SK-N-MC (cell line): ENCODE measurements around the gene MED17.

ENCODE experiments used
- DNase-seq: peaks from one replicate; pipeline ENCODE4 v3.0.0-alpha.2; 2011; ENCODE audit warnings: low read depth, low spot score
- H3K27ac ChIP-seq: fragments of 200-600 bp; sonication (generic); 2 replicates; pipeline ENCODE4 v1.5.1; 2016; ENCODE audit warnings: mixed run types
- H3K36me3 ChIP-seq: fragments of 200-600 bp; sonication (generic); 2 replicates; pipeline ENCODE4 v1.6.1; 2017; ENCODE audit warnings: antibody characterized with exemption, low read length, mixed read lengths; ENCODE audit not compliant: insufficient read depth
- H3K4me3 ChIP-seq: fragments of 200-600 bp; sonication (generic); 2 replicates; pipeline ENCODE4 v1.5.1; 2016
- H3K9ac ChIP-seq: fragments of 200-600 bp; sonication (generic); 2 replicates; pipeline ENCODE4 v1.8.0; 2017; ENCODE audit warnings: mixed run types, mixed read lengths; ENCODE audit not compliant: insufficient read length
- H3K9me3 ChIP-seq: fragments of 200-600 bp; sonication (generic); 2 replicates; pipeline ENCODE4 v1.6.1; 2017; ENCODE audit warnings: low read depth, mild to moderate bottlenecking, antibody characterized with exemption, low read length, moderate library complexity, mixed read lengths
- EZH2 ChIP-seq: fragments of 200-600 bp; sonication (generic); IDR thresholded peaks from one replicate; pipeline ENCODE4 v1.6.1; 2017; ENCODE audit warnings: antibody characterized with exemption
- FOXP2 ChIP-seq: optimal IDR thresholded peaks from 2 replicates; pipeline ENCODE3; 2011; ENCODE audit warnings: mild to moderate bottlenecking, moderate library complexity; ENCODE audit not compliant: insufficient read depth; ENCODE audit errors: extremely low read length, control extremely low read depth
- POLR2AphosphoS5 ChIP-seq: IDR thresholded peaks from 2 replicates; pipeline ENCODE4 v1.6.1; 2012; ENCODE audit warnings: mild to moderate bottlenecking, low read depth, low read length, borderline replicate concordance

The MED17 gene

GRCh38 chr11:93846411-93846810, 62.3 kb downstream of the MED17 start:
- H3K4me3 ChIP-seq, result no peak overlapping the region
- no peak for DNase-seq
- no peak for TF ChIP-seq POLR2AphosphoS5
- TF ChIP-seq FOXP2, result no peak
- TF ChIP-seq EZH2, result no peak
- H3K36me3 ChIP-seq, result no peaks in the 10 kb centered on the region
- H3K9me3 ChIP-seq, result no peaks in the 10 kb centered on the region
- H3K27ac ChIP-seq, result no peak overlapping the region
- H3K9ac ChIP-seq, result no peak overlapping the region

GRCh38 chr11:93849201-93849600, 65.1 kb downstream of the MED17 start:
- no peak overlapping the region for H3K9ac ChIP-seq
- no peak for DNase-seq
- H3K36me3 ChIP-seq, result no peaks in the 10 kb centered on the region
- H3K9me3 ChIP-seq, result no peaks in the 10 kb centered on the region
- H3K4me3 ChIP-seq, result no peak overlapping the region
- H3K27ac ChIP-seq, result no peak overlapping the region
- no peak for TF ChIP-seq POLR2AphosphoS5
- no peak for TF ChIP-seq FOXP2
- TF ChIP-seq EZH2, result no peak

GRCh38 chr11:93849751-93850593, 65.9 kb downstream of the MED17 start:
- no peak overlapping the region for H3K9ac ChIP-seq
- H3K36me3 ChIP-seq, result no peaks in the 10 kb centered on the region
- TF ChIP-seq EZH2 (no peak), FOXP2 (no peak), POLR2AphosphoS5 (no peak)
- no peak overlapping the region for H3K4me3 ChIP-seq
- no peak overlapping the region for H3K27ac ChIP-seq
- no peaks in the 10 kb centered on the region for H3K9me3 ChIP-seq
- no peak for DNase-seq

- no peak for DNase-seq
- no peaks in the 10 kb centered on the region for H3K9me3 ChIP-seq
- no peaks in the 10 kb centered on the region for H3K36me3 ChIP-seq
- no peak within 1 kb of the TSS for H3K4me3 ChIP-seq
- TF ChIP-seq FOXP2 (no peak), POLR2AphosphoS5 (no peak), EZH2 (no peak)
- H3K9ac ChIP-seq, result no peak within 1 kb of the TSS
- H3K27ac ChIP-seq, result no peak within 1 kb of the TSS
Observed at GRCh38 chr11:93850594-93851018, 66.5 kb downstream of the MED17 start, which contains the start of gene VSTM5. Gene VSTM5, minus strand, starts transcription at chr11:93850618. Its CDS starts 116 bp downstream, at chr11:93850502.

- TF ChIP-seq POLR2AphosphoS5, result no peak
- TF ChIP-seq EZH2, result no peak
- no peak for TF ChIP-seq FOXP2
- Histone ChIP-seq H3K36me3 (no peaks in the 10 kb centered on the region), H3K9ac (no peak overlapping the region), H3K27ac (no peak overlapping the region), H3K9me3 (no peaks in the 10 kb centered on the region), H3K4me3 (no peak overlapping the region)
- DNase-seq, result no peak
Observed at GRCh38 chr11:93852242-93852641, 68.2 kb downstream of the MED17 start.

GRCh38 chr11:93857413-93858120, 73.5 kb downstream of the MED17 start:
- DNase-seq, result no peak
- Histone ChIP-seq H3K9ac (no peak overlapping the region), H3K27ac (no peak overlapping the region), H3K4me3 (no peak overlapping the region), H3K36me3 (no peaks in the 10 kb centered on the region), H3K9me3 (no peaks in the 10 kb centered on the region)
- TF ChIP-seq EZH2, result no peak
- no peak for TF ChIP-seq FOXP2
- TF ChIP-seq POLR2AphosphoS5, result no peak

GRCh38 chr11:93858121-93858775, 74.2 kb downstream of the MED17 start:
- H3K9ac ChIP-seq, result no peak overlapping the region
- no peaks in the 10 kb centered on the region for H3K36me3 ChIP-seq
- no peak overlapping the region for H3K27ac ChIP-seq
- no peaks in the 10 kb centered on the region for H3K9me3 ChIP-seq
- TF ChIP-seq FOXP2 (no peak), EZH2 (no peak), POLR2AphosphoS5 (no peak)
- DNase-seq, result no peak
- H3K4me3 ChIP-seq, result no peak overlapping the region

GRCh38 chr11:93861808-93862207, 77.7 kb downstream of the MED17 start:
- TF ChIP-seq POLR2AphosphoS5, result no peak
- TF ChIP-seq FOXP2, result no peak
- TF ChIP-seq EZH2, result no peak
- no peak for DNase-seq
- no peak overlapping the region for H3K4me3 ChIP-seq
- H3K36me3 ChIP-seq, result no peaks in the 10 kb centered on the region
- no peak overlapping the region for H3K9ac ChIP-seq
- no peak overlapping the region for H3K27ac ChIP-seq
- no peaks in the 10 kb centered on the region for H3K9me3 ChIP-seq
